ENCODE results near the gene DNAI1.
"Not testable (repeated sequence)": the region's sequence is repeated elsewhere in the genome, so short reads cannot be mapped to it uniquely, and the experiment has no call there.

Gene DNAI1

GRCh38 chr9:34451545-34451944 is 7.1 kb upstream of the DNAI1 start:
- no peak for DNase-seq

- no peak for DNase-seq
These were observed 6.0 kb upstream of the DNAI1 start for GRCh38 chr9:34452568-34452967.

GRCh38 chr9:34454571-34455065 is 4.0 kb upstream of the DNAI1 start:
- peak in 1 of 2 experiments; percentile 12 for DNase-seq

- no peak for DNase-seq
These were observed 2.5 kb upstream of the DNAI1 start for GRCh38 chr9:34456151-34456550.

- no peak for DNase-seq
These were observed 1.9 kb upstream of the DNAI1 start for GRCh38 chr9:34456746-34457145.

- DNase-seq = peak in 1 of 2 experiments; percentile 7
These were observed 1.2 kb upstream of the DNAI1 start for GRCh38 chr9:34457266-34458012.

- DNase-seq = no peak
These were observed 345 bp downstream of the DNAI1 start for GRCh38 chr9:34458959-34459340.

- no peak for DNase-seq
These were observed 751 bp downstream of the DNAI1 start for GRCh38 chr9:34459356-34459755.

GRCh38 chr9:34459941-34460340 is 1.3 kb downstream of the DNAI1 start:
- DNase-seq = no peak

GRCh38 chr9:34463098-34463900 is 4.7 kb downstream of the DNAI1 start:
- DNase-seq = no peak

- DNase-seq = no peak
These were observed 5.3 kb downstream of the DNAI1 start for GRCh38 chr9:34463901-34464232.

GRCh38 chr9:34464571-34464970 is 6.0 kb downstream of the DNAI1 start:
- DNase-seq = no peak

- DNase-seq = no peak
These were observed 6.9 kb downstream of the DNAI1 start for GRCh38 chr9:34465468-34465867.

- no peak for DNase-seq
These were observed 16.5 kb downstream of the DNAI1 start for GRCh38 chr9:34475097-34475496.

- DNase-seq = no peak
These were observed 18.9 kb downstream of the DNAI1 start for GRCh38 chr9:34477541-34477940.

- DNase-seq = no peak
These were observed 20.8 kb downstream of the DNAI1 start for GRCh38 chr9:34479431-34479866.

- DNase-seq = not testable (repeated sequence)
These were observed 23.0 kb downstream of the DNAI1 start for GRCh38 chr9:34481620-34482019.

- DNase-seq = not testable (repeated sequence)
These were observed 24.1 kb downstream of the DNAI1 start for GRCh38 chr9:34482746-34483145.

- no peak for DNase-seq
These were observed 26.1 kb downstream of the DNAI1 start for GRCh38 chr9:34484678-34485077.

- DNase-seq = no peak
These were observed 27.2 kb downstream of the DNAI1 start for GRCh38 chr9:34485822-34486221.

GRCh38 chr9:34486572-34486971 is 28.0 kb downstream of the DNAI1 start:
- no peak for DNase-seq

GRCh38 chr9:34490360-34490759 is 31.8 kb downstream of the DNAI1 start:
- no peak for DNase-seq

GRCh38 chr9:34490760-34491159 is 32.2 kb downstream of the DNAI1 start:
- no peak for DNase-seq

- DNase-seq = no peak
These were observed 33.0 kb downstream of the DNAI1 start for GRCh38 chr9:34491596-34491995.

All from SW 1271 (cell line).